GM21526 (cell line): ENCODE data around the gene ORAI3.

Experiments used
- ATAC-seq: cut with Tn5 transposase; IDR thresholded peaks from one replicate; pipeline ENCODE4 v1.9.1; 2021; ENCODE audit warnings: moderate library complexity; ENCODE audit not compliant: unreplicated experiment, low FRiP score

ORAI3 gene

DNA sequence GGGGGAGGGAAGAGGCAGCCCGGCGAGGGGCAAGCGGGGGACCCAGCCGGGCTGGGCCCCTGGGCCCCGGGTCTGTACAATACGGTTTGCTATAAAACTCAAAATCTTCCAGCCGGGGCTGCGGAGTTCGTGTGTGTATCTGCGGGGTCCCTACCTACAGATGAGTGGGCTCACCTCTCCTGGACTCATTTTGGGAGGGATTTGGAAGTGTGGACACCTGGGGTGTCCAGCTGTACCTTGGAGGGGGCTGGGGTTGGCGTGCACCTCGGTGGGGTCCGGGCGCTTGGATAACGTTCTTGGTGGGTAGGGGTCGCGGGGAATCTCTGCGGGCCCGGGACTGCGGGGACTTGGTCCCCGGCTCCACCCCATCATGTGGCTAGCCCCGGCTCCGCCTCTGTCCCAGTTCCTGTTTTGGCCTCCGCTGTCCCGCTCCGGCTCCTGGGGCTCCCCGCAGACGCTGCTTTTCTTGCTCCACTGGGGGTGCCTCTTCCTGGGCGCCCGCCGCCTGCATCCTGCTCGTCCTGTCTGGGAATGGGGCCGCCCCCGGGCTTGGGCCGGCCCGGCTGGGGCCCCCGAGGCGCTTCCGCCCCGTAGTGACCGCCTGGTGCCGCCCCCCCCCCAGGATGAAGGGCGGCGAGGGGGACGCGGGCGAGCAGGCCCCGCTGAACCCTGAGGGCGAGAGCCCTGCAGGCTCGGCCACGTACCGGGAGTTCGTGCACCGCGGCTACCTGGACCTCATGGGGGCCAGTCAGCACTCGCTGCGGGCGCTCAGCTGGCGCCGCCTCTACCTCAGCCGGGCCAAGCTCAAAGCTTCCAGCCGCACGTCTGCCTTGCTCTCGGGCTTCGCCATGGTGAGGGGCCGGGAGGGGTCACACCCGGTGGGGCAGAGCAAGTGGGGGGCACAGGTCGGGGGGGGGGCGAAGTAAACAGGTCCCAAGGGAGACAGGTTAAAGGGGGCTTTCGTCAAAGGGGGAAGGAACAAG, at the start of gene ORAI3:
ORAI3 (plus strand) TSS at position 402 of the 983 bp plus-strand sequence; CDS start at position 624, 222 bp downstream.
- no peak for ATAC-seq

DNA sequence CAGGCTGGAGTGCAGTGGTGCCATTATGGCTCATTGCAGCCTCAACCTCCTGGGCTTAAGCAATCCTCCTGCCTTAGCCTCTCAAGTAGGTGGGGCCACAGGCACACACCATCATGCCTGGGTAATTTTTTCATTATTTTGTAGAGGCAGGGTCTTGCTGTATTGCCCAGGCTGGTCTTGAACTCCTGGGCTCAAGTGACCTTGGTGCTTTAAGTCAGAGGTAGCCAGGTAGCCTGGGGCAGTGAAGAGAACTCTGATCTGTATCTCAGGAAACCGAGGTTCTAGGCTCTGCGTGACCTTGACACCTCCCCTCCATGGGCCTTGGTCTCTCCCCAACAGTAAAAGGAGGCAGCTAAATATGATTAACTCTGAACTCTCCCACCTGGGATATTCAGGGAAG, 49.1 kb upstream of the ORAI3 start:
- ATAC-seq = no peak

DNA sequence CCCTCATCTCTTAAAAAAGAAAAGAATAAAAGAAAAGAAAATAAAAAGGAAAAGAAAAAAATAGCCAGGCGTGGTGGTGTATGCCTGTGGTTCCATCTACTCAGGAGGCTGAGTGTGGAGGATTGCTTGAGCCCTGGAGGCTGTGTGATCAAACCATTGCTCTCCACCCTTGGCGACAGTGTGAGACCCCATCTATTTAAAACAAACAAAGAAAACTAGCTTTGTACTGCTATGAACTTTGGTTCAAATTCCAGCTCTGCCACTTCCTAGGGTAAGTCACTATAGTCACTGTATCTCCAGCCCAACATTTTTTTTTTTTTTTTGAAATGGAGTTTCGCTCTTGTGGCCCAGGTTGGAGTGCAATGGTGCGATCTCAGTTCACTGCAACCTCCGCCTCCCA, 48.3 kb upstream of the ORAI3 start:
- no peak for ATAC-seq

DNA sequence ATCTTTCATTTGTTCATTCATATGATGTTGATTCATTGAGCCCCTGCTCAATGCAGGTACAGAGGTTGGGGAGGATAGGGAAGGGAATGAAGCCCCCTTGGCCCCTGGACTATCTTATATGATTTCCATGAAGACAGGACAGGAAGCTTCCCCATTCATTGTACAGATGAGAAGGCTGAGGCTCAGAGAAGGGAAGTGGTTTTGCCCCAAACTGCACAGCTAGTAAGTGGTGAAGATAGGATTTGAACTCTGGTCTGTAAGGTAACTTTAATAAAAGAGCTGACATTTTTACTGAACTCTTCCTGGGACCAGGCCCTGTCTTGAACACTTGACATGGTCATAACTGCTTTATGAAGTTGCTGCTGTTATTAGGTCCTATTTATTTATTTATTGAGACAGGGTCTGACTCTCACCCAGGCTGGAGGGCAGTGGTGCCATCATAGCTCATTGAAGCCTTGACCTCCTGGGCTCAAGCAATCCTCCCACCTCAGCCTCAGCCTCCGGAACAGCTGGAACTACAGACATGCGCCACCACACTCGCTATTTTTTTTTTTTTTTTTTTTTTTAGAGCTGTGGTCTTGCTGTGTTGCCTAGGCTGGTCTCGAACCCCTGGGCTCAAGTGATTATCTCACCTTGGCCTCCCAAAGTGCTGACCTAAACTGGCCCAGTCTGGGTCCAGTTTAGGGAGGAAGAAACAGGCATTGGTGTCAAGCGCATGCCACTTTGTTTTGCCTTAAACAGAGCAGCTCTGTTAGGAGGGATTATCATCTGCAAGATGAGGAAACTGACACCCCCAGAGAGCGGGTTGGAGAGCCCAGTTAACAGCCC, 47.5 kb upstream of the ORAI3 start:
- ATAC-seq = no peak

DNA sequence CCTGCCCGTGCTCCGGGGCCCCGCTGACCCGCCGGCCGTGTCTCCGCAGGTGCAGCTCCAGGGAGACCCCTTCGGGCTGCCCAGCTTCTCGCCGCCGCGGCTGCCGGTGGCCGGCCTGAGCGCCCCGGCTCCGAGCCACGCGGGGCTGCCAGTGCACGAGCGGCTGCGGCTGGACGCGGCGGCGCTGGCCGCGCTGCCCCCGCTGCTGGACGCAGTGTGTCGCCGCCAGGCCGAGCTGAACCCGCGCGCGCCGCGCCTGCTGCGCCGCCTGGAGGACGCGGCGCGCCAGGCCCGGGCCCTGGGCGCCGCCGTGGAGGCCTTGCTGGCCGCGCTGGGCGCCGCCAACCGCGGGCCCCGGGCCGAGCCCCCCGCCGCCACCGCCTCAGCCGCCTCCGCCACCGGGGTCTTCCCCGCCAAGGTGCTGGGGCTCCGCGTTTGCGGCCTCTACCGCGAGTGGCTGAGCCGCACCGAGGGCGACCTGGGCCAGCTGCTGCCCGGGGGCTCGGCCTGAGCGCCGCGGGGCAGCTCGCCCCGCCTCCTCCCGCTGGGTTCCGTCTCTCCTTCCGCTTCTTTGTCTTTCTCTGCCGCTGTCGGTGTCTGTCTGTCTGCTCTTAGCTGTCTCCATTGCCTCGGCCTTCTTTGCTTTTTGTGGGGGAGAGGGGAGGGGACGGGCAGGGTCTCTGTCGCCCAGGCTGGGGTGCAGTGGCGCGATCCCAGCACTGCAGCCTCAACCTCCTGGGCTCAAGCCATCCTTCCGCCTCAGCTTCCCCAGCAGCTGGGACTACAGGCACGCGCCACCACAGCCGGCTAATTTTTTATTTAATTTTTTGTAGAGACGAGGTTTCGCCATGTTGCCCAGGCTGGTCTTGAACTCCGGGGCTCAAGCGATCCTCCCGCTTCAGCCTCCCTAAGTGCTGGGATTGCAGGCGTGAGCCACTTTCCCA, 46.6 kb upstream of the ORAI3 start:
- peak; percentile 48 for ATAC-seq

DNA sequence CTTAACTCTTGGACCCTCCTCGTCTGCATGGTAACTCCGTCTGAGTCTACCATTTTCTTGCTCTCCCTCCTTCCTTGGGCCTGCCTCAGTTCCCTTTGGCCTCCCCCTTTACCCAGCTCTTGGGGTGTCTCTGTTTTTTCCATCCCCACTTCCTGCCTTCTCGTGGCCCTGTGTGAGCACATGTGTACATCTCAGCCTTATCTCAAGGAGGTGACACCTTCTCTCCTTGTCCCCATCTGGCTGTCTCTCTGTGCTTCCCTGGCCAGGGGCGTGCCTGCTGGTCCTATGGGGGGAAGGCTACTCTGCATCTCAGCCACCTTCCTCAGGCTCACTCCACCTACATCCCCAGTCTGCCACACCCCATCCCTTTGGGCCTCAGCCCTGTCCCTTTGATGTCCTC, 45.9 kb upstream of the ORAI3 start:
- no peak for ATAC-seq

DNA sequence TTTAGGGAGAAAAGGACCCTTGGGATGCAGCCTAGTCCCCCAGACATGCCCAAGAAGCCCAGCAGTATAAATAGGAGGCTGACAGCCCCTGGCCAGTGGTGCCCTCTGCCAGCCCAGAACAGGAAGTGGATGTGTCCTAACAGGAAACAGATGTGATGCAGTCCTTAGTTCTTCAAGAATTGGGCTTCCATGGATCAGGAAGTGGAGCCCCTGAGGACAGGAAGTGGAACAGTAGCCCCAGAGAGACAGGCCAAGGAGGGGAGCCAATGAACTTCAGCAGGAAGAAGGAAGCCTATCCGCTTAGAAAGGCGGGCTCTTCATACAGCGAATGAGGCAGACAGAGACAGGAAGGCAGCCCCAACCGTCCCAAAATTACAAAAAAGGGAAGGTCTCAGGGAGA, 45.3 kb upstream of the ORAI3 start:
- no peak for ATAC-seq

DNA sequence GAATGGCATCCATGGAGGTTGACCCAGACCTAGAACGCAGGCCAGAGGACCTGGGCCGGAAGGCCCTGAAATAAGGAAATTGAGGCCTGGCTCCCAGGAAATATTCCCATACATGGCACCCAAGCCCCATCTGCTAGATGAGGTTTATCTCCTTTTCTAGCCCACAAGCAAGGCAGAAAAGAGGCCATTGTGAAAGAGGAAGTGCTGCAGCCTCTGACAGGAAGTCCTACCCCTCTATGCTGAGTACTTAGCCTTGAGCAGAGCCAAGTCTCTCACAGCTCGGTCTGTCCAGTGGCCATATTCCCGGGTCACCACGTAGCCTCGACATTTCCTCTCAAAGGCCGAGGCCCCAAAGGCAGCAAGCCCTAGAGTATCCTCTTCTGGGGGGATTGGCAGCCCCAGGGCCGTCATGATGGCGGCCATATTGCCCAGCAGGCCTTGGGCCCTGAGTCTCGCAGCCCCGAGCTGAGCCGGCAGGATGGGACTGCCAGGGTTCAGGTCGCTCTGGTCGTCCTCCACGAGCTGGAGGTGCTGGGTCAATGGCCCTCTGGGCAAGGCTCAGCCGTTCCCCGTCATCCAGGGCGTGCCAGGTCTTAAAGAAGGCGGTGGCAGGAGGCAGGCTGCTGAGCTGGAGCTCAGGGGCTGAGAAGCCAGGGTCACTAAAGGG, 44.6 kb upstream of the ORAI3 start:
- no peak for ATAC-seq

DNA sequence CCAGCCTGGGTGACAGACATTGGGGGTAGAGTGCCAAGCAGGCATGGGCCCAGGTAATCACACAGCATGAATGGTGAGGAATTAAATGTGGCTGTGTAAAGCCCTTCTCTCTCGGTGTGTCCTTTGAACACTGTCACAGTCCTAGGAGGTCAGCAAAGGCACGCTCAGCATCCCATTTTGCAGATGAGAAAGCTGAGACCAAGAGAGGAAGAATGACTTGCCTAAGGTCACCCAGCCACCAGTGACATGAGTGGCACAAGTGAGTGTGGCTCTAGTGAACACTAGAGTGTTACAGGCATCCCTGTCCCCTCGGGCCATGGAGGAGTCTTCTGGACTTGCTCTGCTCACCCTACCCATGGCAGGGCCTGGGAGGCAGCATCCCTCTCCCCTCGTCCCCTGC, 41.8 kb upstream of the ORAI3 start:
- ATAC-seq = no peak

DNA sequence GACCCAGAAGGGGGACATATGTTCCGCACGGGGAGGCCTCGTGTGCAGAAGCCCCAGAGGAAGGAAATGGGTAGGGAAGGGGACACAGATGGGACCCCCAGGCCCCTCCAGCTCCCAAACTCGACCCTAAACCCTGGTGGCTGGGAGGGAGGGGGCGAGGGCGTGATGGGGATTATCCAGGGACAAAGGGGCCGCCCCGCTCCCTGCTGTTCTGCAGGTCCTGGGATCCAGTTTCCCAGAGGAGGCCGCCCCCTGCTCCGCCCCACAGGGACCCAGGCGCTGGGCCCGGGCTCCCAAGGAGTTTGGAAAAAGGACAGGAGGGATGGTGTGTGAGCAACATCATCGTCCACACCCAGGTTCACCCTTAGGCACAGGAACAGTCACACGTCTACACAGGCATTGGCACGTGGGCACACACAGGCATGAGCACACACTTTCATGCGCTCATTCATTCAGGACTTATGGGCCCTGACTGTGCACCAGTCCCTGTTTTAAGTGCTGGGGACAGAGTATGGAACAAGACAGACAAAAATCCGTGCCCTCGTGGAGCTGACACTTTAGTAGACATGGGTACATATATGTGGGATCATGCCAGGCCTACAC, 38.3 kb upstream of the ORAI3 start:
- no peak for ATAC-seq

DNA sequence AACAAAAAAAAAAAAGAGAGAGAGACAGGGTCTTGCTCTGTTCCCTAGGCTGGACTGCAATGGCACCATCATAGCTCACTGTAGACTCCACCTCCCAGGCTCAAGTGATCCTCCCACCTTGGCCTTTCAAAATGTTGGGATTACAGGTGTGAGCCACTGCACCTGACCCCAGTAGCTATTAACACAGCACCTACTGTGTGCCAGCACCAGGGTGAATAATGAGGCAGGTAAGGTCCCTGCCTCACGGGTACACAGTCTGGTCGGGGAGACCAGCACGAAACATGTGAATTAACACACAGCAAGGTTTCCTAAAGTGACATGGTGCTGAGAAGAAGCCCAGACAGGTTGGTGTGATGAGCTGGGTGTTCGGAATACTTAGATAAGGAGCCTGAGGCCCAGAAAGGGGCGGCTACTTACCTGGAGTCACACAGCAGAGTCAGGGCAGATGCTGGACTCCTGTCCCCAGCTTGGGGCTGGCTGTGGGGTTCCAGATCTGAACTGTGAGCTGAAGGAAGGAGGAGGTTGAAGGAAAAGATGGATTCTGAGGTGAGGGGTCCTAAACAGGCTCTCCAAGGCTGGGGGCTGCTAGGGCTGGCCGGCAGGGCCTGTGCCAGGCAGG, 36.0 kb upstream of the ORAI3 start:
- ATAC-seq = no peak

DNA sequence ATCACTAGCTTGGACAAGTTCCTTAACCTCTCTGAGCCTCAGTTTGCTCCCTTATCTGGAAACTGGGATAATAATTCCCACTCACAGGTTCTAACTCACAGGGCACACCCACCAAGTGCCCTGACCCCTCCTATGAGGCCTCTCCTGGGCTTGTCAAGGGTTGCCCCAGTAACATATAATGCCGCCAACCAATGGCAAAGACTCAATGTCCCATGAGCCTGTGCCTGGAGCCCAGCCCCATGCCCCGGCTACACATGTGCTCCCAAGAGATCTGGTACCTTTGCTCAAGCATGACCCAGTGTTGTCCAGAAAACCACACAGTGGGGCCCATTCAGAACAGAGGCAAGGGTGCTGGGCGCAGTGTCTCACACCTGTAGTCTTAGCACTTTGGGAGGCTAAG, 34.0 kb upstream of the ORAI3 start:
- ATAC-seq = no peak

DNA sequence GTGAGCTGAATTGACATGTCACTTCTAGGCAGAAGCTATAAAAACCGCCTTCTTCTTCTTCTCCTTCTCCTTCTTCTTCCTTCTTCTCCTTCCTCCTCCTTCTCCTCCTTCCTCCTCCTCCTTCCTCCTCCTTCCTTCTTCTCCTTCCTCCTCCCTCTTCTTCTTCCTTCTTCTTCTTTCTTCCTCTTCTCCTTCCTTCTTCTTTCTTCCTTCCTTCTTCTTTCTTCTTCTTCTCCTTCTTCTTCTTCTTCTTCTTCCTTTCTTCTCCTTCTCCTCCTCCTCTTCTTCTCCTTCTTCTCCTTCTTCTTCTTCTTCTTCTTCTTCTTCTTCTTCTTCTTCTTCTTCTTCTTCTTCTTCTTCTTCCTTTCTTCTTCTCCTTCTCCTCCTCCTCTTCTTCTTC, 30.3 kb upstream of the ORAI3 start:
- ATAC-seq = no peak

DNA sequence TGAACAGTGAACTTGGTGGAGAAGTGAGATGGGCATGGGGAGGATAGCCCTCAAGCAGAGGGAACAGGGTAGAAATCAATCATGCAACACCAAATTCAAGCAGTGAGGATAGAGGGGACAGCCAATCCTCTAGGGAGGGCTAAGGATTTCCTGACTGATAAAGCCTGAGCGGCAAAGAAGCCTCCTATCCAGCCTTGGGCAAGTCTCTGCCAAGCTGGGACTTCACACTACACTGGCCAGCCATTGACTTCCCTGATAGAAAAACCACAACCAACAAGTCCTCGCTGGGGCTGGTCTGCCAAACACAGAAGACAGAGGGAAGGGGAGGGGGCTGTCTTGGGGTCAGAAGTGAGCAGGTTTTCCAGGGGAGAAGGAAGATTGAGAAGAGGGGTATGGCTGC, 28.0 kb upstream of the ORAI3 start:
- no peak for ATAC-seq

DNA sequence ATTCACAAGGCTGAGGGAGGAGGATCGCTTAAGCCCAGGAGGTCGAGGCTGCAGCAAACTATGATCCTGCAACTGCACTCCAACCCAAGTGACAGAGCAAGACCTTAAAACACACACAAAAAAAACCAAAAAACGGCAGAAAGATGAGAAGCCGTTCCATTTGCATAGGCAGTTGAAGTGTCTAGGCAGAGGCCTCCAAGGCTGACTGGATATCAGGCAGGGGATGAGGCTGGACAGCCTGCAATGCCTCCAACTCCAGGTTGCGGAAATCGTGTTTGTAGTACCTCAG, 27.5 kb upstream of the ORAI3 start:
- ATAC-seq = no peak

DNA sequence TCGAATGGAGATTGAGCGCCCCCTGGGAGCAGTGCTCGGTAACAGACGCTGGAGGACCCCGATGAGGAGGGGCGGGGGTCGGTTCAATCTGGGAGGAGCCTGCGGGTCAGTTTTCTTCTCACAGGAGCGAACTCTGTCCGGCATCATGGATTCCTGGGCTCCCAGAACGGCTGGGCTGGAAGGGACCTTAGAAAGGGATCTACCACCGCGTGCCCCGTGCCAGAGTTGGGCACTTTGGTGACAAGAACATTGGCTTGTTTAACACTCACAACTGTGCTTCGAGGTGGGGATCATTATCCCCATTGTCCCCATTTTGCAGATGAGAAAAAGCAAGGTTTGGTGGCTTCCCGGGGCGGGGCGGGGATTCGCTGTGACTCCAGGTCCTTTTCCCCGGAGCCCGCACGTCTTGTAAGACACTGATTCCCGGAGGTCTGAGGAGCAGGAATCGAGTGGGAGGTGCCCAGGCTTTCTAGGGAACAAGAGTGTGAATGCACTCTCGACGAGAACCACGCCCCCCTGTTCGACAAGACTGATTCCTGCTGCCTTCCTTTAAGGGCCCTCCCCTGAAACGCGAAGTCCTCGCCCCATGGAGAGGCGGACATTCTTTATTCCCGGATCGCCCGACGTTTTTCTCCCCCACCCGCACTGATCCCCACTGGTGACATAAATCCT, 27.0 kb upstream of the ORAI3 start:
- no peak for ATAC-seq

DNA sequence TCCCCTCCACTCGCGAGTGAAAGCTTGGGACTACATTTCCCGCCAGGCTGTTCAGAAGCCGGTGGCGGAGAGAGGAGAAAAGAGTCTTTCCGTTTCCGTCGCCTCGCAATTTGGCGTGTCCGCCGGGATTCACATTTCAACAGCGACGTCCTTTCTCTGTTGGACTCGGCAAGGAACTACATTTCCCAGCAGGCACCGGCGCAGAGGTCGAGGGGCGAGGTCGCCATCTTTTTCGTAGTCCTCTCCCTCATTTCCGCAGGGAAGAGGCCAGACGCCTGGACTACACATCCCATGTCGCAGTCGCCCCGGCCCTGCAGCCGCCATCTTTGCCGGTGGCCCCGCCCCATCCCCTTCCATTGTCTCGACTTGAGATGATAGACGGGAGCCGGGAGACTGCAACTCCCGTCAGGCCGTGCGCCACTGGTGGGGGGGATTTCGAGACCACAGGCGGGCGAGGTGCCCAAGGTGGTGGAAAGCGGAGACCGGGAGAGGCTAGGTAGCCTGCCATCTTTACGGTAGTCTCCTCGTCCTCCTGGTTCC, 26.4 kb upstream of the ORAI3 start:
- ATAC-seq = peak; percentile 63

DNA sequence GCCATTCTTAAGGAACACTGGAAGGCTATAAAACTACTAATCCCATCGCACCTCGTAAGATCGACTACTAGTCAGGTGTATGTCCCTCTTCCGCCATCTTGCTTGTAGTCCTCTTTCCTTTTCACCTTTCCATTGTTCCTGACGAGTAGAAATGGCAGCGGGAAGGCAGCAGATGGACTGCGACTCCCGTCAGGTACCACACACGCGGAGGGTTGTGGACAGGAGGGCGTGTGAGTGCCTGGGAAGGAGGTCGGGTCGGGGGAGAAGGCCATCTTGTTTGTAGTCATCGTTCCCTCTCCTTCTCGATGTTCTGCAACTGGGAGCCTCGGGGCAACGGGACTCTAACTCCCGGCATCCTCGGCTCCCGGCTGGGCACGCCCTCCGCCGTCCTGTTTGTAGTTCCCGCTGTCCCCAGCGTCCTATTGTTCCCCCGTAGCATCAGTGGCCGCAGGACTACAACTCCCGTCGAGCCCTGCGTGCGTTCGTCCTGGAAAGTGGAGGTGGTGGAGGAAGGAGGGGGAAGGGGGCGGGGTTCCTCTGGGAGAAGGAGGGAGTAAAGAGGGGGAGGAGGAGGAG, 25.8 kb upstream of the ORAI3 start:
- ATAC-seq = peak; percentile 56
